CD4-positive, alpha-beta T cell treated with Interferon gamma for 1 hour (primary cell): ENCODE measurements around the gene CTNND2.
"Not testable (repeated sequence)": the region's sequence is repeated elsewhere in the genome, so short reads cannot be mapped to it uniquely, and the experiment has no call there.

Source experiments
- DNase-seq: peaks from one replicate; pipeline ENCODE4 v3.0.0-alpha.2; 2020

CTNND2 gene

DNA sequence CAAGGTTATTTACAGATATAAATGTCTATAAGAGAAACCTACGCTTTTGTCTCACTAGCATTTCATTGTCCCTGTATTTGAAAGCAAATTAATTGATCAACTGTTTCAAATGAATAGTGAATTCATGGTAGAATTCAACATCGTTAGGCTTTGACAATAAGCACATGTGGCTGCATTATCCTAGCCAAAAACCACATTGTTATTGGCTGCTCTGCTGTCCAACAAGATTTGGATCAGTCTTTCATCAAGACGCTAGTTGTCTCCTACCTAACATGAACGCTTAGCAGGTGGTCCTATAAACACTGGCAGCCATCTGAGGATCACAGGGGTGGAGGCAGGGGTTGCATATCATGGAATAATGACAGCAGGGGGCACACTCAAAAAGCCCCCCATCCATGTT is 455.0 kb downstream of the CTNND2 start:
- DNase-seq: no peak

- no peak for DNase-seq
Measured at GRCh38 chr5:11443831-11444230, 460.4 kb downstream of the CTNND2 start.

DNA sequence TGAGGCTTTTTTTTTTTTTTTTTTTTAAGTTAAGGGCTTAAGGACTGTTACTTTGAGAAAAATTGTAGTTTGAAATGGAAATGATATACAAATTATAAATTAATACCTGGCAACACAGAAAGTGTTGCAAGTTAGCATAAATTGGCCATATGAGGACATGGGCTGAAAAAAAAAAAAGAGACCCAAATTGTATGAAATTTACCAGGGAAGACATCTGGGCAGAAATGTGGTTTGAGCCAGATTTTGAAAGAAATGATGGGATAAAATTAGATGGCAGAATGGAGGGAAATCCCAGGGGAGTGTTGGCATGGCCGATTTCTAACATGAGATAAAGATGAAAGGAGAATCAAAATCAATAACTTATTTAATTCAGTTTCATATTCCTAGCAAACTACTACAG is 472.1 kb downstream of the CTNND2 start:
- no peak for DNase-seq

- DNase-seq: no peak
Measured at GRCh38 chr5:11429254-11429653, 475.0 kb downstream of the CTNND2 start.

- DNase-seq: no peak
Measured at GRCh38 chr5:11427569-11427968, 476.7 kb downstream of the CTNND2 start.

GRCh38 chr5:11426442-11426841 is 477.8 kb downstream of the CTNND2 start:
- DNase-seq: no peak

DNA sequence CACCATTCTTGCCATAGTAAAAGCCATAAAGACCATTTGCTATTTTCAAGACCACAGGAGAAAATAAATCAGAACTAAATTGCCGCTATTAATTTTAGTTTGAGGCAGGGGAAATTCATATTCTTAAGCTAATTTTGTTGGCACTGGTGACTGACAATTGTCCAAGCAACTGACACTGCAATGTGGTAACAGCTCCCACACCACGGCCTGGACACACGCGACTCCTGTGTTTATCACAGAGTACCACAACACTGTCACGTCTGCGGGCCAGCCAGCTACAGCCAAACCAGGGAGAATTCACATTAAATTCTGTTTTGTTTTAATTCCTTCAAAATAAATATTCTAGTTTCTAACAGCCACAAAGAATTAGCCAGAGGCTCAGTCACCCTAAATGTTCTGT is 481.9 kb downstream of the CTNND2 start:
- no peak for DNase-seq

- DNase-seq: no peak
Measured at GRCh38 chr5:11420969-11421368, 483.3 kb downstream of the CTNND2 start.

DNA sequence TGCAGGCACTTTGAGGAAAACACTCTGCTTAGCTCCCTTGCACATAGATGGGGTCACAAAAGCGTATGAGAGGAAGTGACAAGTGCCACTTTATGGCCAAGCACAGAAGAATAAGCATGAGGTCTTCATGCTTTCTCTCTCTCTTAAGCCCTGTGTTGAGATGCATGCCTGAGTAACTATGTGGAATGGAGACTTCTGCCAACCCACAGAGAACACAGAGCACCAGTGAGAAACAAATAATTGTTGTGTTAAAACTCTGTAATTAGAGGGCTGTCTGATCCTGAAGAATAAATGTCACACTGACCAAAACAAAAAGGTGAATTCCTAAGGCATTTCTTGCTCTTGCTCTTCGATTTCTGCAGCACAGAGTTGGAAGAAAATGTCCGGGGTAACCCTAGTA is 488.5 kb downstream of the CTNND2 start:
- DNase-seq: no peak

DNA sequence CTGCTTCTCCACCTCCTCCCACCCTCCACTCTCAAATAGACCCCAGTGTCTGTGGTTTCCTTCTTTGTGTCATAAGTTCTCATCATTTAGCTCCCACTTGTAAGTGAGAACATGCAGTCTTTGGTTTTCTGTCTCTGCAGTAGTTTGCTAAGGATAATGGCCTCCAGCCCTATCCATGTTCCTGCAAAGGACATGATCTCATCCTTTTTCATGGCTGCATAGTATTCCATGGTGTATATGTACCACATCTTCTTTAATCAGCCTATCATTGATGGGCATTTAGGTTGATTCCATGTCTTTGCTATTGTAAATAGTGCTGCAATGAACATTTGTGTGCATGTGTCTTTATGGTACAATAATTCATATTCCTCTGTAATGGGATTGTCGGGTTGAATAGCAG is 489.5 kb downstream of the CTNND2 start:
- not testable (repeated sequence) for DNase-seq

GRCh38 chr5:11411621-11412020 is 492.6 kb downstream of the CTNND2 start:
- no peak for DNase-seq

DNA sequence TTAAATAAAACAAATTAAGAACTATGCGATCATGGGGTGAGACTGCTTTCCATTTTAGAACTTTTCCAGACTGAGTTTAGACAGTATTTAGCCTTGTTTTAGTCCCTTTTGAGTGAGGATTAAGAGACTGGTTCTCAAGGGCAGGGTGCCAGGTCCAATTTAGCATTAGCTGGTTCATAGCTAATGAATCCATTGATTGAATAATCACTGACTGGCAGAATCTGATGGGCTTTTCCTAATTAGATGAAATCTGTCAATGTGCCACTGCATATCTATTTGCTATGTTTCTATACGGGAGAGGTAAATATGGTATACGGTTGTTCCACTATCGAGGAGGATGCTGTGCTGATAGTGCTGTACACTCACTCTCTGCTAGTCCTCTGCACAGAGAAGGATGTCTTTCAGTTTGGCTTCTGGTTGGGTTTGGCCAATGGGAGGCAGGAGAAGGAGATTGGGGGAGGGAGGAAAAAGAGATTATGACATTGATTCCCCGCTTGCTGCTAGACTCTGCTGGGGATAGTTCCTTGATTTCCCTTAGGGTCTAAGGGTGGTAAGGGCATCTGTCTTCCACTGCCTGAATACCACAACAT is 496.6 kb downstream of the CTNND2 start:
- DNase-seq: no peak

DNA sequence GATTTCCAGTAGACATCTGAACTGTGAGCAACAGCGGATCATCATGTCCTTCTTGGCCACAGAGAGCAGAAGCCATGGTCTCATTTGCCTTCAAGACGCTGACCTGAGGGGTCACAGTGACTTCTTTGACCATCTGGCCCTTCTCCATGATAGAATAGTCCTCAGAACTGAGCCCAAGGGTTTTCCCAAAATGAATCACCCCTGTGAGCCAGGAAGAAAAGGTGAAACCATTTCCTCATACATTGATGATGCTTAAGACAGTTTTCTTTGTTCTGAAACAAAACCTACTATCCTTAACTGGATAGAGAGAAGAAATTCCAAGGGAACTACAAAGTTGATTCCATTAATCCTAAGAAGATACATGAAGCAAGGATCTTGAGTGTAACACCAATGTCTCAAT is 503.9 kb downstream of the CTNND2 start:
- no peak for DNase-seq

GRCh38 chr5:11398728-11399127 is 505.5 kb downstream of the CTNND2 start:
- no peak for DNase-seq

DNA sequence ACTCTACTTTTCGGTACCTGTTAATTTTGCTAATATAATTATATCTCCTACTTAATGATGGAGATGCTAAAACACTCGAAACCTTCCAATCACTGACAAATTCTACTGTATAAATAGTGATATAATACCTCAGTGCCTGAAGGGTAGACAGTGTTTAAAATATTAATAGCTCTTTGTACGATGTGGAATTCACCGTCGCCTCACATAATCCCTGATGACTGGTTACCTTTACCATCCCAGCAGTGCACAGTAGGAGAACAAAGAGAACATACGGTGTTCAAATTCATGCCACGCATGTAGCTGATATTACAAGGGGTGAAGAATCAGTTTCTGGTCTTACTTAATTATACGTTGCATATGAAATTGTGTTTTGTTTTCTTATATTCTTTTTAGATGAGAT is 506.7 kb downstream of the CTNND2 start:
- DNase-seq: no peak

- DNase-seq: no peak
Measured at GRCh38 chr5:11396917-11397316, 507.3 kb downstream of the CTNND2 start.

DNA sequence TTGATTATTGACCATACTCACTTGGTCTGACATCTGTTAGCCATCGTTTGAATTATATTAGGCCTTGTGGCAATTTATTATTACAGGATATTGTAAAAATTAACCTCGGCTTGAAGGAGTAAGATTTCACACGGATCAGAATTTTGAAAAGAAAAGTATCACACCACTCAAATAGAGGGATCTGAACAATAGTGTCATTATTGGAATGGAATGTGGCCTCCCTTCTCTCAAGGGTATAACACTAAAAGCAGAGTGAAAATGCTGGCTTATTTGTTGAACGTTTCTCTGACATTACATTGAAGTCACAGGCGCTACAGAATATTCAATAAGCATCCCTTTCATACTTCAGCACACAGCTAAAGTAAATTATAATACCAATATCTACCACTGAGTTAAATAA is 509.3 kb downstream of the CTNND2 start:
- no peak for DNase-seq

- no peak for DNase-seq
Measured at GRCh38 chr5:11390291-11390767, 513.9 kb downstream of the CTNND2 start.

GRCh38 chr5:11387382-11387781 is 516.9 kb downstream of the CTNND2 start:
- no peak for DNase-seq

DNA sequence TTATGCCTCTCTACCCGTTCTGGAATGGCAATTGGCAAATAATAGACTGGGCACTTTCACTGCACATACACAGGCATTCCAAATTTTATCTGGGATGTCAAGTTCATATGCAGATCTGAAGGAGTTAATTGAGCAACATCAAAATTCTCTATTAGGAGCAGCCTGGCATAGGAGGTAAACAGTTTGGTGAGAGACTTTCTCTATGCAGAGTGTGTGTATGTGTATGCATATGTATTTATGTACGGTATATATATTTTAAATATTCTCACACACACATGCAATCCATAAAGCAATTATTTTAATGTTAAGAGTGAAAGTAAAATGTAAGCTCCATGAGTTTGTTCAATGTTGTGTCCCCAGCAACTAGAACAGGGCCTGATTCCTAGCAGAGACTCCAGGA is 517.8 kb downstream of the CTNND2 start:
- DNase-seq: no peak

DNA sequence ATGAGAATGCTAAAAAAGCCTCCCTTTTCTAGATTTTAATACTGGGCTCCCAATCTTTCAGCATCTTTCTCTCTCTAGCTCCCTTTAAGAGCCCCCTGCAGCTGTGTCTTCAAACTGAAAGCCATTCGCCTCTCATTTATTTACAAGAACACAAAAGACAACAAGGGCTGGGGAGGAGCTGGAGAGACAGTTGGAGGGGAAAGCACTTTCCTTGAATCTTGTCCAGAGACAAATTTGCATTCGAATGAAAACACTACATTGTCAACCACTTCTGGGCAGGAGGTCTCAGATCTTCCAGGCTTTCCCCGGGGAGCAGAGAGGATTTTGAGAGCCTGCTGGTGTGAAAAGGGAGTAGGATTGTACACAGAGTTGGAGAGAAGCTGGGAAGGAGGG is 518.3 kb downstream of the CTNND2 start:
- DNase-seq: no peak

- no peak for DNase-seq
Measured at GRCh38 chr5:11385251-11385900, 518.9 kb downstream of the CTNND2 start.

- DNase-seq: no peak
Measured at GRCh38 chr5:11384441-11385250, 519.6 kb downstream of the CTNND2 start.

DNA sequence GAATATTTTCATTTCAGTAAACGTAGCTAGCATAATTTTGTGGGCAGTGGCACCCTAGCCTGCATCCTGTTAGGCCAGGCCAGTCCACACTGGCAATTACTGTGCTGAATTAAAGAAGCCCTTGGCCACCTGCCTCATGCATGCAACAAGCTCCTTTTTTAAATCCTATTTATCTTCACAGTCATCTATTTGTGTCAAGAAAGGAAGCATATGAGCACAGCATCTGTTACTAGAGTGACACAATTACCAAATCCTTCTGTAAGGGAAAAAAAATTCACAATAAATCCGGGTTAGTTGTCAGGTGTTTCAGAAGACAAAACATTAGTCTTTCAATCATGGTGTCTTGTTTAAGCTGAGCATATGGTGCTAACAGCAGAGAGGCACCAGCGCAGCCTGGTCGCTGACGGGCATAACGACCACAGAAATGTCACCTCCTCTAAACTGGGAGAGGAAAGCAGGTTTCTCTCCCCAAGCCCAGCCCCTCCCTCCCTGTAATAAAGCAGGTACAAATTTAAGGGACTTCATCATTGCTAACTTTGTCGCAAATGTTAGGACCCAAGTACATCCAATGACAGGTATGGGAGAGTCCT is 520.6 kb downstream of the CTNND2 start:
- DNase-seq: no peak
